Fibroblast of the aortic adventitia (primary cell): Measurements from ENCODE around the gene NUPR1. TPM values are rescaled to one million over a fixed set of nuclear protein-coding genes. Genes with fewer than 3 reads are reported as not detected.

Experiments
- DNase-seq: peaks from one replicate; pipeline ENCODE4 v3.0.0-alpha.2; 2010; ENCODE audit warnings: low read depth
- H3K4me3 ChIP-seq: 2 replicates; pipeline ENCODE4 v1.5.1; 2011; ENCODE audit warnings: low read depth, mild to moderate bottlenecking, control low read depth, low read length, moderate library complexity
- CTCF ChIP-seq: IDR thresholded peaks from 2 replicates; pipeline ENCODE4 v1.5.1; 2011; ENCODE audit warnings: mild to moderate bottlenecking, low read length, control low read depth, inconsistent platforms; ENCODE audit not compliant: insufficient read depth
- total RNA-seq: library from RNA; depleted of rRNA; stranded (reverse); fragments of >200 nt; gene quantifications from 2 replicates; pipeline ENCODE4 v1.2.3, GENCODE V29; 2012; ENCODE audit warnings: low replicate concordance

The NUPR1 gene
- total RNA-seq, 1 donor, result 28.8 TPM

- DNase-seq, result no peak
- TF ChIP-seq CTCF, result no peak
- no peak overlapping the region for H3K4me3 ChIP-seq
These were observed 40.7 kb downstream of the NUPR1 start for GRCh38 chr16:28497861-28498599.

- TF ChIP-seq CTCF, result no peak
- H3K4me3 ChIP-seq, result no peak overlapping the region
- DNase-seq, result no peak
These were observed 41.4 kb downstream of the NUPR1 start for GRCh38 chr16:28497386-28497785.

GRCh38 chr16:28496844-28497243 lies 41.9 kb downstream of the NUPR1 start:
- DNase-seq, result no peak
- TF ChIP-seq CTCF, result no peak
- H3K4me3 ChIP-seq, result no peak overlapping the region

GRCh38 chr16:28495795-28496749 lies 42.7 kb downstream of the NUPR1 start:
- no peak for DNase-seq
- TF ChIP-seq CTCF, result no peak
- no peak overlapping the region for H3K4me3 ChIP-seq

- H3K4me3 ChIP-seq, result no peak overlapping the region
- DNase-seq, result no peak
- no peak for TF ChIP-seq CTCF
These were observed 43.5 kb downstream of the NUPR1 start for GRCh38 chr16:28495098-28495793.

GRCh38 chr16:28494121-28494851 lies 44.5 kb downstream of the NUPR1 start, which contains the start of gene APOBR:
TSS of gene APOBR (plus strand) at chr16:28494643. CDS start at chr16:28494682, 39 bp downstream.
- no peak within 1 kb of the TSS for H3K4me3 ChIP-seq
- no peak for TF ChIP-seq CTCF
- no peak for DNase-seq
